GM12875 (cell line): ENCODE results near the gene PSMA7.
A peak's percentile ranks its signal among the peaks of the same experiment; 100 is the strongest.

Experiments used
- H3K4me3 ChIP-seq: one replicate; pipeline ENCODE4 v1.5.1; 2011; ENCODE audit warnings: low read depth, low read length, control low read depth
- TF ChIP-seq, protein P1 (sequence below): IDR thresholded peaks from 2 replicates; pipeline ENCODE4 v1.5.1; 2011; ENCODE audit warnings: low read depth, mild to moderate bottlenecking, control low read depth, inconsistent platforms, low read length, moderate library complexity, borderline replicate concordance; ENCODE audit not compliant: insufficient read depth

The PSMA7 gene

DNA sequence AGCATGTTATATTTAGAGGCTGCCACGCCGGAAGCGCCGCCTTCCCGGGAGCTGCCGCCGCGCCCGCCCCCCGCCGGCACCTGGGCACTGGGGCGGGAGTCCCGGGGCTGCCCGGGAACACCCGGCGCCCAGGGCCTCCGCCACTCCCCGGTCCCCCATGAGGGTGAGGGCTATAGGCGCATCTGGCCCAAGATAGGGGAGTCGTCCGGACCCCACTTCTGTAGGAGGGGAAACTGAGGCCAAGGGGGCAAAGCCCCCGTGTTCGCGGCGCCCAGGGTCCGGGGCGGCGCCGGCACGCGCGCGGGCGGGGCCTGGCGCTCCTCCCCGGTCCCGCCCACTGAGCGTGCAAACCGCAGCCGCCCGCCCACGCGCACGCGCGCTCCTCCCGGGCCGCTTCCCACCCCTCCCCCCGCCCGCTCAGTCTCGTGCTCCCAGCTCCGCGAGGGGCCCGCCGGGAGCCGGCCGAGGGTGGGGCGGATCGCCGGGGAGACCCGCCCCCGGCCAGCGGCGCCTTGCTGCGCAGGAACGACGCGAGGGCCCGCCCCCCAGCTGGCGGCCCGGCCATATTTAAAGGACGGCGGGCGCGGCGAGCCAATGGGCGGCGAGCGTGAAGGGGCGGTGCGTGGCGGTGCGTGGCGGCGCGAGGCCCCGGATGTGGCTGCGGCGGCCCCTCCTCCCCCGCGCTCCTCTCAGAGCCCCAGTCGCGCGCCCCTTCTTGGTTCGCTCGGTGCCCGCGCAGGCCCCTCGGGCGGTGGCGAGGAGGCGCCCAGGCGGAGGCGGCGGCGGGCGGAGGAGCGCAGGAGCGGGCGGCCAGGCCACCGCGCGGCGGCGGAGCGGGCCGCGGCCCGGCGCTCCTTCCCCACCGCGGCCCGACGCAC lies 21.2 kb downstream of the PSMA7 start, which contains the start of gene LSM14B:
TSS of gene LSM14B (plus strand) at position 700 of the 878 bp plus-strand sequence. CDS start 192 bp downstream, outside the sequence.
- peak within 1 kb of the TSS; percentile 73 for H3K4me3 ChIP-seq
- TF ChIP-seq, protein P1, sequence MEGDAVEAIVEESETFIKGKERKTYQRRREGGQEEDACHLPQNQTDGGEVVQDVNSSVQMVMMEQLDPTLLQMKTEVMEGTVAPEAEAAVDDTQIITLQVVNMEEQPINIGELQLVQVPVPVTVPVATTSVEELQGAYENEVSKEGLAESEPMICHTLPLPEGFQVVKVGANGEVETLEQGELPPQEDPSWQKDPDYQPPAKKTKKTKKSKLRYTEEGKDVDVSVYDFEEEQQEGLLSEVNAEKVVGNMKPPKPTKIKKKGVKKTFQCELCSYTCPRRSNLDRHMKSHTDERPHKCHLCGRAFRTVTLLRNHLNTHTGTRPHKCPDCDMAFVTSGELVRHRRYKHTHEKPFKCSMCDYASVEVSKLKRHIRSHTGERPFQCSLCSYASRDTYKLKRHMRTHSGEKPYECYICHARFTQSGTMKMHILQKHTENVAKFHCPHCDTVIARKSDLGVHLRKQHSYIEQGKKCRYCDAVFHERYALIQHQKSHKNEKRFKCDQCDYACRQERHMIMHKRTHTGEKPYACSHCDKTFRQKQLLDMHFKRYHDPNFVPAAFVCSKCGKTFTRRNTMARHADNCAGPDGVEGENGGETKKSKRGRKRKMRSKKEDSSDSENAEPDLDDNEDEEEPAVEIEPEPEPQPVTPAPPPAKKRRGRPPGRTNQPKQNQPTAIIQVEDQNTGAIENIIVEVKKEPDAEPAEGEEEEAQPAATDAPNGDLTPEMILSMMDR, result no peak

DNA sequence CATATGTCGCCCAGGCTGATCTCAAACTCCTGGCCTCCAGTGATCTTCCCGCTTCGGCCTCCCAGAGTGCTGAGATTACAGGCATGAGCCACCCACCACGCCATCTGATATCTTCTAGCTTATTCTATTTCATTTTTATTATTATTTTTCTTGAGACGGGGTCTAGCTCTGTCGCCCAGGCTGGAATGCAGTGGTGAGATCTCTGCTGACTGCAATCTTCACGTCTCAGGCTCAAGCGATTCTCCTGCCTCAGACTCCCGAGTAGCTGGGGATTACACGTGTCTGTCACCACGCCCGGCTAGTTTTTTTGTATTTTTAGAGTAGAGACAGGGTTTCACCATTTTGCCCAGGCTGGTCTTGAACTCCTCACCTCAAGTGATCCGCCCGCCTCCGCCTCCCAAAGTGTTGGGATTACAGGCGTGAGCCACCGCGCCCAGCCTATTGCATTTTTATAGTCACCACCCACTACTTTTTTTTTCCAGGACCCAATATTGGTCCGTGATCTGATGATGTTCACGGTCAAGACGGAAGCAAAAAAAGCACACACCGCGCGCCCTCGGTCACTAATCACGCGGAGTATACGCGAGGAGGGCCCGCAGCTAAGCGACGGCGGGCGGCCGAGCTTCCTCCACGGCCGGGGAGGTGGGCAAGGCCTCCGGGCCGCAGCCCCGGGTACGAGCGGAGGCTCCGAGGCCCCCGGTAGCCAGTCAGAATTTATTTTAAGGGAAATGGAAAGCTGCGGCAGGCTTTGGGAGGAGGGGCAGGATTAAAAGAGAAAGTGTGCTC lies 22.0 kb downstream of the PSMA7 start:
- peak overlapping the region; percentile 66 for H3K4me3 ChIP-seq
- TF ChIP-seq, protein P1, result no peak

DNA sequence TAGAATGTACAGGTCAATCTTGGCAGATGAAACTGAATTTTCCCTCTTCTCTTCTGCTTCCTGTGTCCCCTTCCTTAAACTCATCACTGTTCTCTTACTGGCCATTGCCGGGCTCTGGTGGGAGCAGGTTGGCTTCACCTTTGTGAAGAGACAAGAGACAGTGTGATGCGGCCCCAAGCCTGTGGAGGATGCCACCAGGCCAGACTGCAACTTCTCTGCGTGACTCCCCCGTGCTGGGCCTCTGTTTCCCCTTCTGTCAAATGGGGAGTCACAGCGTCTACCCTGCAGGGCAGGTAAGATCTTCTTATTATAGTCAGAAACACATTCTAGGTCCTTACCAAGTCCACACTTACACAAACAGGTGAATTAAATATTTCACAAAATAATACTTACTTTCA lies 22.8 kb downstream of the PSMA7 start:
- TF ChIP-seq, protein P1, result no peak
- no peak overlapping the region for H3K4me3 ChIP-seq

DNA sequence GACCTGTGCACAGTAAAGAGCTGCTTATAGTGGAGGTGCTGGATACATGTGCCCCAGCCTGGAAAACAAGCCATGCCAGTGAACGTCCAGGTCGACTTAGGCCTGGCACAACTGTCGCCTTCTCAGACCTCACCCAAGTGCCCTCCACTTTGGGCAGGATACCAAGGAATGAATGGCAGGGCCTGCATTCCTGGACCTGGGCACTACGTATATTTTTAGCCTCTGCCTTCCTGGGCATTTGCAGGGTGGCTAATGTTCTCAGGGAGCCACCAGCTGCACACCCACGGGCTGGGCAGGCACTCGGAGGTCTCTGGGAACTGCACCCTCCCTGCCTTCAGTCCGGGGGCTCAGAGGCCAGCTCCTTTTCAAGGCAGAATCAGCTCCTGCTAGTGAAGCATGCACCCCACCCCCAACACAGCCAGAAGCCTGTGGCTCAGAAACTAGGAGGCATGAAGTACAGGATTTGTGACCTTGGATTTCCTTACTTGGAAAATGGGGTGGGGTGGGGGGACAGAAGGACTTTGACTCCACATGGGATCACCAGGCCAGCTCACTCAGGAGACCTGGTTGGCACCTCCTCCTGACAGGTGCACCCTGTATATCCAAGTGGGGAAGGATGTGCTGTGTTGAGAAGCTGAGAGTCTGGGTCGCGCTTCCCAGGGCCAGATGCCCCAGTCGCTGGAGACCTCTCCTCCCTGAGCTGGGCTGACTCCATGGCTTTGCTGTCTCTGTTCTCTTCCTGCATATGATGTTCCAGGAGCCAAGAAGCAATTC lies 23.4 kb downstream of the PSMA7 start:
- H3K4me3 ChIP-seq, result no peak overlapping the region
- TF ChIP-seq, protein P1, result no peak

DNA sequence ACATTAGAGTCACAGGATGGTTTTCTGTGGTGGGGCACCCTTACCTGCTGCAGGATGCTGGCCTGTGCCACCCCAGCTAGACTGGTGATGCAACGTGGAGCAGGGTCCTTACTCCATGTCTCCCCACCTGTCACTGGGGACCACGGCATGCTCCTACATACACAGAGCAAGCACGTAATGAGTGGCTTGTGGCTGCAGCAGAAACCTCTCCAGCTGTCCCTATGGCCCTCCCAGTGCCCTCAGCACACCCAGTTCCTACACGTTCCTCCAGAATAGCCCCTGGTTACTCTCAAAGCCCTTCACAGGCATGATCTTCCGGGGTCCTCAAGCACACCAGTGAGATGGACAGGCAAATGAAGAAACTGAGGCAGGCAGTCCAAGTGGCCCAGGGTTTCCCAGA lies 24.1 kb downstream of the PSMA7 start:
- TF ChIP-seq, protein P1, result no peak
- no peak overlapping the region for H3K4me3 ChIP-seq

DNA sequence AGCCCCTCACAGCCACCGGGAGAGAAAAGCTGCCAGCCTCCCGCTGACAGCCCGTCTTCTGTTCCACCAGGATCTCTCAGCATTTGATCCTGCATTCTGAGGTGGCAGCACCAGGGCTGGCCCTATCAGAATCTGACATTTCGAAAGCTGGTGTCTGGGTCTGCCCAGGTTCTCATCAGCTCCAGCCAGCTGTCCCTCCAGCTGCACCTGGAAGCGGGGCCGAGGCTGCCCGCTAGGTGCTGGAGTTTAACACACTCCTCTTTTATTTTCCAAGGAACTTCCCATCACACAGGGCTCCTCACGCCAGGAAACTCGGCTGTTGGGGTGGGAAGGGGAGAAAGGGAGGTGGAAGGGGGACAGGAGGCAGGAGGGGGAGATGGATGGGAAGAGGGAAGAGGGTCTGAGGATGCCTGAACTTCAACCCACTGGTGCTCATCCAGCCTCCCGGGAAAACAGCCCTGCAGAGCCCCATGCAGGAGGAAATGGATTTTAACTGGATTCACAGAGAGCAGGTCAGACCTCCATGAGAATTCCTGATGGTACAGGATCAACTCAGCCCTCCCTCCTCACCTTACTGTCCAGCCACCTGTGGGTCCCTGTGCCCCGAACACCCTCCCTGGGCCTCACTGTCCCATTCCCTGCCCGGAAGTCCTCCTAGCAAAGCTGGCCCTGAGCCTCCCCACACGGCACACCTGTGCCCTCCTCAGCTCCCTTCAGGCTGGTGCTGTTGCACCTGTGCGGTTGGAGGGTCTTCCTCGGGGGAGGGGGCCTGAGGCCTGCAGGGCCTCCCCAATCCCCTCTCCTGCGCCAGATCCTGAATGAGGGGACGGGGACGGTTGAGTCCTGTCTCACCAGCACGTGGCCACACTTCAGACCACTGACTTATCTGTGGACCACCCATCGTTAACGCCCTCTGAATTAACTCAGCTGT lies 24.8 kb downstream of the PSMA7 start:
- no peak overlapping the region for H3K4me3 ChIP-seq
- TF ChIP-seq, protein P1, result no peak
